ENCODE results near the gene FAM171A1.

FAM171A1 gene

GRCh38 chr10:15368101-15368855, 2.8 kb downstream of the FAM171A1 start:
- peaks cover 16% of the 10 kb centered on the region for H3K79me2 ChIP-seq (ENCODE audit: low read length)
- DNase-seq = no peak
- H3F3A ChIP-seq (ENCODE audit: insufficient read depth, low read length) = peaks cover 7% of the 10 kb centered on the region
- no peaks in the 10 kb centered on the region for H3K9me3 ChIP-seq (replicated peaks; ENCODE audit: insufficient read depth, low read length)
- no peak overlapping the region for H2AFZ ChIP-seq (ENCODE audit: low read length)
- H3K27ac ChIP-seq (ENCODE audit: low read length) = no peak overlapping the region
- H3K4me1 ChIP-seq (ENCODE audit: low read length) = peaks cover 7% of the 10 kb centered on the region
- H4K20me1 ChIP-seq (ENCODE audit: insufficient read depth, low read length) = no peaks in the 10 kb centered on the region
- no peak overlapping the region for H3K9ac ChIP-seq (ENCODE audit: low read length)
- no peaks in the 10 kb centered on the region for H3K9me2 ChIP-seq (replicated peaks; ENCODE audit: insufficient read depth, low read length)
- no peaks in the 10 kb centered on the region for H3K36me3 ChIP-seq (replicated peaks; ENCODE audit: insufficient read depth, low read length)
- H3K4me2 ChIP-seq (ENCODE audit: low read depth, low read length) = no peak overlapping the region
- H3K27me3 ChIP-seq (replicated peaks; ENCODE audit: insufficient read depth, low read length) = no peaks in the 10 kb centered on the region
- no peak for TF ChIP-seq EZH2phosphoT487 (IDR thresholded peaks at IDR 0.05; ENCODE audit: low read length)
- no peak for TF ChIP-seq EZH2 (optimal IDR thresholded peaks at IDR 0.05; ENCODE audit: low read depth, low read length)
- no peak for TF ChIP-seq CTCF (IDR thresholded peaks at IDR 0.05; ENCODE audit: low read length)
- H3K4me3 ChIP-seq (ENCODE audit: low read length) = no peak overlapping the region

- TF ChIP-seq CTCF (IDR thresholded peaks at IDR 0.05; ENCODE audit: low read length) (no peak), EZH2phosphoT487 (IDR thresholded peaks at IDR 0.05; ENCODE audit: low read length) (no peak), EZH2 (optimal IDR thresholded peaks at IDR 0.05; ENCODE audit: low read depth, low read length) (no peak)
- Histone ChIP-seq H3K36me3 (replicated peaks; ENCODE audit: insufficient read depth, low read length) (no peaks in the 10 kb centered on the region), H3K9ac (ENCODE audit: low read length) (no peak overlapping the region), H4K20me1 (ENCODE audit: insufficient read depth, low read length) (no peaks in the 10 kb centered on the region), H3K4me1 (ENCODE audit: low read length) (no peaks in the 10 kb centered on the region), H3K27me3 (replicated peaks; ENCODE audit: insufficient read depth, low read length) (no peaks in the 10 kb centered on the region), H3K27ac (ENCODE audit: low read length) (no peak overlapping the region), H2AFZ (ENCODE audit: low read length) (no peak overlapping the region), H3K4me2 (ENCODE audit: low read depth, low read length) (no peak overlapping the region), H3K79me2 (ENCODE audit: low read length) (peaks cover 16% of the 10 kb centered on the region), H3K9me2 (replicated peaks; ENCODE audit: insufficient read depth, low read length) (no peaks in the 10 kb centered on the region), H3K4me3 (ENCODE audit: low read length) (no peak overlapping the region), H3K9me3 (replicated peaks; ENCODE audit: insufficient read depth, low read length) (no peaks in the 10 kb centered on the region), H3F3A (ENCODE audit: insufficient read depth, low read length) (peaks cover 7% of the 10 kb centered on the region; the same call in 1 of the 2 replicates)
- DNase-seq = no peak
These were observed 3.6 kb downstream of the FAM171A1 start for GRCh38 chr10:15367296-15368085.

- H3K4me1 ChIP-seq (ENCODE audit: low read length) = no peaks in the 10 kb centered on the region
- no peaks in the 10 kb centered on the region for H3F3A ChIP-seq (ENCODE audit: insufficient read depth, low read length)
- no peak overlapping the region for H3K9ac ChIP-seq (ENCODE audit: low read length)
- H3K4me2 ChIP-seq (ENCODE audit: low read depth, low read length) = no peak overlapping the region
- no peaks in the 10 kb centered on the region for H3K9me2 ChIP-seq (replicated peaks; ENCODE audit: insufficient read depth, low read length)
- no peaks in the 10 kb centered on the region for H3K36me3 ChIP-seq (replicated peaks; ENCODE audit: insufficient read depth, low read length)
- no peak overlapping the region for H3K27ac ChIP-seq (ENCODE audit: low read length)
- H2AFZ ChIP-seq (ENCODE audit: low read length) = no peak overlapping the region
- TF ChIP-seq CTCF (IDR thresholded peaks at IDR 0.05; ENCODE audit: low read length) = no peak
- no peak for TF ChIP-seq EZH2 (optimal IDR thresholded peaks at IDR 0.05; ENCODE audit: low read depth, low read length)
- TF ChIP-seq EZH2phosphoT487 (IDR thresholded peaks at IDR 0.05; ENCODE audit: low read length) = no peak
- peaks cover 23% of the 10 kb centered on the region for H3K79me2 ChIP-seq (ENCODE audit: low read length)
- H4K20me1 ChIP-seq (ENCODE audit: insufficient read depth, low read length) = no peaks in the 10 kb centered on the region
- H3K4me3 ChIP-seq (ENCODE audit: low read length) = no peak overlapping the region
- H3K9me3 ChIP-seq (replicated peaks; ENCODE audit: insufficient read depth, low read length) = no peaks in the 10 kb centered on the region
- H3K27me3 ChIP-seq (replicated peaks; ENCODE audit: insufficient read depth, low read length) = no peaks in the 10 kb centered on the region
- no peak for DNase-seq
These were observed 5.4 kb downstream of the FAM171A1 start for GRCh38 chr10:15365692-15366091.
